H1 (cell line): Measurements from ENCODE around the gene SLC23A3. TPM values are rescaled to one million over a fixed set of nuclear protein-coding genes. Genes with fewer than 3 reads are reported as not detected.

Experiments used
- CTCF ChIA-PET: fragments of 300-600 bp; sonication (Branson Sonifier 250); formaldehyde crosslinking; loops from one replicate; lab custom pipeline; 2021; ENCODE audit not compliant: partially characterized antibody; lab: Charles Lee
- POLR2A ChIA-PET: fragments of 300-600 bp; sonication (Branson Sonifier 250); formaldehyde crosslinking; loops from one replicate; lab custom pipeline; 2021; ENCODE audit warnings: inconsistent platforms; ENCODE audit not compliant: partially characterized antibody; lab: Charles Lee
- DNase-seq, 2 experiments: peaks; one replicate each; pipeline versions ENCODE4 v3.0.0 to v3.0.0-alpha.2; 2010 to 2022; ENCODE audit warnings: low spot score in 2 of 2, low read depth in 1 of 2, mixed read lengths in 1 of 2
- FAIRE-seq: peaks from 2 replicates; lab custom pipeline; 2011; peaks lifted over from hg19 to GRCh38; lab: Jason Lieb, UNC
- H2AFZ ChIP-seq: 2 replicates; pipeline ENCODE4 v1.8.1; 2012; ENCODE audit warnings: low read length, inconsistent platforms
- H2AK5ac ChIP-seq: 2 replicates; pipeline ENCODE4 v1.6.1; 2013; ENCODE audit warnings: low read depth, low read length
- H2BK120ac ChIP-seq: replicated peaks from 2 replicates; pipeline ENCODE3; 2013; ENCODE audit warnings: low read depth, low read length, inconsistent platforms
- H2BK12ac ChIP-seq: 2 replicates; pipeline ENCODE4 v1.6.1; 2013; ENCODE audit warnings: low read depth, low read length
- H2BK15ac ChIP-seq: 2 replicates; pipeline ENCODE4 v1.6.1; 2013; ENCODE audit warnings: low read length
- H2BK20ac ChIP-seq: 2 replicates; pipeline ENCODE4 v1.6.1; 2013; ENCODE audit warnings: low read length
- H2BK5ac ChIP-seq: 2 replicates; pipeline ENCODE4 v1.6.1; 2013; ENCODE audit warnings: low read depth, low read length
- H3K14ac ChIP-seq: 2 replicates; pipeline ENCODE4 v1.6.1; 2013; ENCODE audit warnings: inconsistent platforms; ENCODE audit not compliant: insufficient read length
- H3K18ac ChIP-seq: 2 replicates; pipeline ENCODE4 v1.6.1; 2013; ENCODE audit warnings: low read length; ENCODE audit errors: extremely low read depth
- H3K23ac ChIP-seq: 2 replicates; pipeline ENCODE4 v1.6.1; 2013; ENCODE audit warnings: inconsistent platforms; ENCODE audit not compliant: insufficient read length
- H3K23me2 ChIP-seq: 2 replicates; pipeline ENCODE4 v1.6.1; 2013; ENCODE audit warnings: low read depth, low read length
- H3K27ac ChIP-seq: 2 replicates; pipeline ENCODE4 v1.6.1; 2011; ENCODE audit warnings: low read depth, low read length, inconsistent platforms
- H3K27me3 ChIP-seq, 4 experiments: replicated peaks in 1 of 4; 1 replicate in 1 of 4; 2 replicates in 3 of 4; pipeline versions ENCODE4 v1.6.1 to v1.8.1; 2011 to 2013; ENCODE audit warnings: low read length in 3 of 4, mild to moderate bottlenecking in 3 of 4, inconsistent platforms in 2 of 4, mixed read lengths in 2 of 4, moderate library complexity in 1 of 4; ENCODE audit not compliant: control insufficient read depth in 3 of 4, insufficient read depth in 3 of 4; ENCODE audit errors: extremely low read depth in 1 of 4
- H3K36me3 ChIP-seq, 4 experiments: 2 replicates each; pipeline versions ENCODE4 v1.6.1 to v1.8.1; 2011 to 2013; ENCODE audit warnings: mild to moderate bottlenecking in 4 of 4, low read length in 3 of 4, moderate library complexity in 2 of 4, control low read depth in 1 of 4, inconsistent platforms in 1 of 4; ENCODE audit not compliant: insufficient read depth in 4 of 4, control insufficient read depth in 2 of 4
- H3K4ac ChIP-seq: replicated peaks from 2 replicates; pipeline ENCODE3; 2013; ENCODE audit warnings: low read length, low read depth, mixed read lengths, inconsistent platforms; ENCODE audit not compliant: insufficient read length
- H3K4me1 ChIP-seq, 4 experiments: replicated peaks in 1 of 4; 1 replicate in 1 of 4; 2 replicates in 3 of 4; pipeline versions ENCODE4 v1.6.1 to v1.8.1; 2011 to 2013; ENCODE audit warnings: low read length in 3 of 4, inconsistent platforms in 2 of 4, mixed read lengths in 1 of 4; ENCODE audit not compliant: insufficient read depth in 4 of 4, control insufficient read depth in 3 of 4
- H3K4me2 ChIP-seq, 2 experiments: 2 replicates each; pipeline versions ENCODE4 v1.6.1 to v1.8.1; 2011 to 2013; ENCODE audit warnings: low read depth in 2 of 2, low read length in 2 of 2, control low read depth in 1 of 2, inconsistent platforms in 1 of 2, mild to moderate bottlenecking in 1 of 2; ENCODE audit not compliant: insufficient read depth in 1 of 2
- H3K4me3 ChIP-seq, 4 experiments: fragments of 200-600, 300-600 bp in 1 of 4; sonication (generic), shearing (Covaris generic), sonication (Bioruptor Twin) in 1 of 4; 2 replicates each; pipeline versions ENCODE4 v1.5.1 to v1.8.1; 2011 to 2016; ENCODE audit warnings: low read length in 4 of 4, low read depth in 3 of 4, control low read depth in 2 of 4, inconsistent platforms in 2 of 4, mild to moderate bottlenecking in 2 of 4, mixed read lengths in 1 of 4, moderate library complexity in 1 of 4; ENCODE audit not compliant: insufficient read depth in 2 of 4; ENCODE audit errors: extremely low read depth in 1 of 4
- H3K56ac ChIP-seq: replicated peaks from 2 replicates; pipeline ENCODE3; 2013; ENCODE audit warnings: low read depth, mild to moderate bottlenecking, mixed read lengths, low read length, inconsistent platforms; ENCODE audit not compliant: insufficient read length
- H3K79me1 ChIP-seq: 2 replicates; pipeline ENCODE4 v1.6.1; 2013; ENCODE audit warnings: low read depth, low read length, control low read depth
- H3K79me2 ChIP-seq, 2 experiments: 2 replicates each; pipeline versions ENCODE4 v1.6.1 to v1.8.1; 2012 to 2013; ENCODE audit warnings: low read length in 2 of 2, mild to moderate bottlenecking in 2 of 2, inconsistent platforms in 1 of 2; ENCODE audit not compliant: insufficient read depth in 2 of 2, control insufficient read depth in 1 of 2
- H3K9ac ChIP-seq, 4 experiments: replicated peaks in 1 of 4; 1 replicate in 1 of 4; 2 replicates in 3 of 4; pipeline versions ENCODE4 v1.6.1 to v1.8.1; 2011 to 2013; ENCODE audit warnings: low read depth in 3 of 4, low read length in 3 of 4, control low read depth in 2 of 4, mild to moderate bottlenecking in 2 of 4, moderate library complexity in 2 of 4, inconsistent platforms in 1 of 4; ENCODE audit errors: extremely low read depth in 1 of 4
- H3K9me3 ChIP-seq, 2 experiments: 2 replicates each; pipeline versions ENCODE4 v1.6.1 to v1.8.1; 2012 to 2013; ENCODE audit warnings: mild to moderate bottlenecking in 2 of 2, moderate library complexity in 2 of 2, control low read depth in 1 of 2, inconsistent platforms in 1 of 2, low read depth in 1 of 2, low read length in 1 of 2, mixed read lengths in 1 of 2; ENCODE audit not compliant: insufficient read depth in 2 of 2
- H4K20me1 ChIP-seq, 2 experiments: replicated peaks in 1 of 2; 2 replicates each; pipeline versions ENCODE3 to v1.8.1; 2011 to 2013; ENCODE audit warnings: inconsistent platforms in 2 of 2, low read length in 2 of 2, mild to moderate bottlenecking in 1 of 2; ENCODE audit not compliant: insufficient read depth in 2 of 2, control insufficient read depth in 1 of 2
- H4K5ac ChIP-seq: 2 replicates; pipeline ENCODE4 v1.6.1; 2013; ENCODE audit warnings: low read length, low read depth, mixed read lengths, inconsistent platforms; ENCODE audit not compliant: insufficient read length
- H4K8ac ChIP-seq: 2 replicates; pipeline ENCODE4 v1.8.0; 2013; ENCODE audit warnings: mild to moderate bottlenecking, moderate library complexity, low read length, inconsistent platforms; ENCODE audit not compliant: insufficient read depth; ENCODE audit errors: extremely low read depth
- H4K91ac ChIP-seq: replicated peaks from 2 replicates; pipeline ENCODE3; 2013; ENCODE audit warnings: low read length, mixed read lengths, inconsistent platforms; ENCODE audit not compliant: insufficient read length
- CHD1 ChIP-seq: IDR thresholded peaks from 2 replicates; pipeline ENCODE4 v1.6.1; 2012; ENCODE audit warnings: low read depth, low read length, improper control_type of control experiment
- HDAC2 ChIP-seq, 2 experiments: fragments of 300-600 bp in 1 of 2; sonication (generic) in 1 of 2; IDR thresholded peaks; 2 replicates each; pipeline ENCODE4 v1.6.1; 2011 to 2012; ENCODE audit warnings: low read depth in 2 of 2, low read length in 2 of 2, mild to moderate bottlenecking in 2 of 2, moderate library complexity in 2 of 2, borderline replicate concordance in 1 of 2, inconsistent platforms in 1 of 2
- HDAC6 ChIP-seq: IDR thresholded peaks from one replicate; pipeline ENCODE4 v1.7.1; 2012; ENCODE audit warnings: low read depth, mild to moderate bottlenecking, inconsistent platforms, low read length, moderate library complexity
- TAF7 ChIP-seq: optimal IDR thresholded peaks from 2 replicates; pipeline ENCODE3; 2011; ENCODE audit warnings: low read depth, mild to moderate bottlenecking, inconsistent platforms, low read length, moderate library complexity, borderline replicate concordance
- TBP ChIP-seq: IDR thresholded peaks from 2 replicates; pipeline ENCODE4 v1.6.1; 2011; ENCODE audit warnings: low read depth, low read length, improper control_type of control experiment
- WGBS, 2 experiments: shearing (Covaris generic) in 1 of 2; methylation state at CpG; one replicate each; pipeline versions ENCODE4 v1.1.6 to v1.1.7; 2013 to 2015; ENCODE audit warnings: low lambda C conversion rate in 2 of 2, mixed read lengths in 2 of 2, inconsistent platforms in 1 of 2, low coverage in 1 of 2, missing lambda C conversion rate in 1 of 2; ENCODE audit not compliant: insufficient replicate concordance in 2 of 2, insufficient coverage in 1 of 2, insufficient read length in 1 of 2; ENCODE audit errors: extremely low coverage in 1 of 2, missing lambda C conversion rate in 1 of 2; 5-methylcytosine and 5-hydroxymethylcytosine counted together
- polyA plus RNA-seq, 7 experiments: library from polyadenylated mRNA; depleted of rRNA in 3 of 7; stranded (reverse) in 5 of 7; unstranded in 2 of 7; fragments of >200 nt in 5 of 7; fragments of 200-250 nt in 2 of 7; gene quantifications; 1 replicate in 5 of 7; 2 replicates in 1 of 7; 4 replicates in 1 of 7; pipeline versions ENCODE4 v1.2.1 to v1.2.3, GENCODE V29; 2011 to 2013; ENCODE audit warnings: missing spikeins in 2 of 7, mixed read lengths in 2 of 7
- total RNA-seq: library from RNA; stranded (reverse); fragmentation: NEBNext Ultra II Directional; extraction: Animal tissue kit (Norgen Biotek cat#: 25700); gene quantifications from 2 replicates; pipeline ENCODE4 v1.2.1, GENCODE V29; 2021

Gene SLC23A3
- total and polyA plus RNA-seq, 2 of the 8 experiments (the other 6 are each of a cell fraction or from before 2014, with no cell fraction given), result 0.35 to 0.84 TPM

- Histone ChIP-seq H4K20me1 (no peaks in the 10 kb centered on the region), H4K8ac (no peak overlapping the region), H2AK5ac (no peak overlapping the region), H3K27ac (no peak overlapping the region), H3K9ac (no peak overlapping the region), H3K79me1 (no peaks in the 10 kb centered on the region), H2BK120ac (no peak overlapping the region), H2BK12ac (no peak overlapping the region), H2BK5ac (no peak overlapping the region), H4K91ac (no peak overlapping the region), H3K27me3 (no peaks in the 10 kb centered on the region), H3K4me1 (no peaks in the 10 kb centered on the region; a peak in 1 of 7 replicates), H2BK20ac (no peak overlapping the region), H2AFZ (no peak overlapping the region), H3K56ac (no peak overlapping the region), H3K9me3 (no peaks in the 10 kb centered on the region), H3K4me3 (no peak overlapping the region), H3K4ac (no peak overlapping the region), H3K18ac (no peak overlapping the region), H3K79me2 (no peaks in the 10 kb centered on the region), H4K5ac (no peak overlapping the region), H3K23ac (no peak overlapping the region), H2BK15ac (no peak overlapping the region), H3K4me2 (no peak overlapping the region), H3K14ac (no peak overlapping the region), H3K23me2 (no peaks in the 10 kb centered on the region; the same call in 1 of the 2 replicates), H3K36me3 (no peaks in the 10 kb centered on the region)
- no peak for FAIRE-seq
- DNase-seq, result no peak
- TF ChIP-seq HDAC6, result no peak
- TF ChIP-seq HDAC2 (IDR thresholded peaks at IDR 0.05; ENCODE audit: borderline replicate concordance in 1 of 2, low read depth in 2 of 2, low read length in 2 of 2), result no peak
- TF ChIP-seq TAF7, result no peak
- TF ChIP-seq CHD1, result no peak
- TF ChIP-seq TBP, result no peak
- 84% methylated on average over 2 of the region's 2 CpGs; no CpG with 5 or more reads in 1 of the 2 experiments for WGBS, 2 experiments
- ChIA-PET POLR2A (interaction anchor here (1.1 kb wide), 2 partner anchors 8 to 107 kb away, joined by 3 read pairs; partner anchors contain the start of gene ABCB6), CTCF (interaction anchor here (0.6 to 37.2 kb wide), 8 partner anchors 9 to 328 kb away, joined by 3 to 1777 read pairs (median 10); partner anchors contain the start of genes CFAP65 and IHH)
Measured at GRCh38 chr2:219112062-219112406, 57.8 kb downstream of the SLC23A3 start.
